ENCODE data around the gene ANKDD1B.
"Not testable (repeated sequence)": the region's sequence is repeated elsewhere in the genome, so short reads cannot be mapped to it uniquely, and the experiment has no call there.

Gene ANKDD1B

GRCh38 chr5:75611311-75612225 is at the start of gene ANKDD1B:
Gene ANKDD1B (plus strand): TSS chr5:75611453. CDS start chr5:75611635, 182 bp downstream.
- DNase-seq (ENCODE audit: low read depth in 1 of 2, low spot score in 1 of 2): no peak

- DNase-seq (ENCODE audit: low read depth in 1 of 2, low spot score in 1 of 2): not testable (repeated sequence)
Measured at GRCh38 chr5:75565991-75566709, 45.1 kb upstream of the ANKDD1B start.

GRCh38 chr5:75566710-75567309 is 44.4 kb upstream of the ANKDD1B start:
- peak in 1 of 2 donors; percentile 70 for DNase-seq (ENCODE audit: low read depth in 1 of 2, low spot score in 1 of 2)

GRCh38 chr5:75567710-75568109 is 43.5 kb upstream of the ANKDD1B start:
- DNase-seq (ENCODE audit: low read depth in 1 of 2, low spot score in 1 of 2): no peak

GRCh38 chr5:75568202-75568601 is 43.1 kb upstream of the ANKDD1B start:
- DNase-seq (ENCODE audit: low read depth in 1 of 2, low spot score in 1 of 2): no peak

- no peak for DNase-seq (ENCODE audit: low read depth in 1 of 2, low spot score in 1 of 2)
Measured at GRCh38 chr5:75571547-75571946, 39.7 kb upstream of the ANKDD1B start.

- DNase-seq (ENCODE audit: low read depth in 1 of 2, low spot score in 1 of 2): no peak
Measured at GRCh38 chr5:75574791-75575190, 36.5 kb upstream of the ANKDD1B start.

- DNase-seq (ENCODE audit: low read depth in 1 of 2, low spot score in 1 of 2): not testable (repeated sequence)
Measured at GRCh38 chr5:75578280-75578679, 33.0 kb upstream of the ANKDD1B start.

- no peak for DNase-seq (ENCODE audit: low read depth in 1 of 2, low spot score in 1 of 2)
Measured at GRCh38 chr5:75584641-75585040, 26.6 kb upstream of the ANKDD1B start.

GRCh38 chr5:75588666-75589065 is 22.6 kb upstream of the ANKDD1B start:
- no peak for DNase-seq (ENCODE audit: low read depth in 1 of 2, low spot score in 1 of 2)

- DNase-seq (ENCODE audit: low read depth in 1 of 2, low spot score in 1 of 2): no peak
Measured at GRCh38 chr5:75600535-75600934, 10.7 kb upstream of the ANKDD1B start.

GRCh38 chr5:75601567-75601966 is 9.7 kb upstream of the ANKDD1B start:
- DNase-seq (ENCODE audit: low read depth in 1 of 2, low spot score in 1 of 2): no peak

GRCh38 chr5:75601996-75602395 is 9.3 kb upstream of the ANKDD1B start:
- no peak for DNase-seq (ENCODE audit: low read depth in 1 of 2, low spot score in 1 of 2)

GRCh38 chr5:75603371-75603770 is 7.9 kb upstream of the ANKDD1B start:
- DNase-seq (ENCODE audit: low read depth in 1 of 2, low spot score in 1 of 2): no peak

- no peak for DNase-seq (ENCODE audit: low read depth in 1 of 2, low spot score in 1 of 2)
Measured at GRCh38 chr5:75603821-75604220, 7.4 kb upstream of the ANKDD1B start.

GRCh38 chr5:75607341-75607740 is 3.9 kb upstream of the ANKDD1B start:
- DNase-seq (ENCODE audit: low read depth in 1 of 2, low spot score in 1 of 2): not testable (repeated sequence)

- no peak for DNase-seq (ENCODE audit: low read depth in 1 of 2, low spot score in 1 of 2)
Measured at GRCh38 chr5:75608870-75609269, 2.4 kb upstream of the ANKDD1B start.

- no peak for DNase-seq (ENCODE audit: low read depth in 1 of 2, low spot score in 1 of 2)
Measured at GRCh38 chr5:75610201-75610600, 1.1 kb upstream of the ANKDD1B start.

- DNase-seq (ENCODE audit: low read depth in 1 of 2, low spot score in 1 of 2): not testable (repeated sequence)
Measured at GRCh38 chr5:75610859-75611310, 368 bp upstream of the ANKDD1B start.

- no peak for DNase-seq (ENCODE audit: low read depth in 1 of 2, low spot score in 1 of 2)
Measured at GRCh38 chr5:75612226-75612569, 945 bp downstream of the ANKDD1B start.

- no peak for DNase-seq (ENCODE audit: low read depth in 1 of 2, low spot score in 1 of 2)
Measured at GRCh38 chr5:75612901-75613300, 1.6 kb downstream of the ANKDD1B start.

- DNase-seq (ENCODE audit: low read depth in 1 of 2, low spot score in 1 of 2): no peak
Measured at GRCh38 chr5:75614176-75614575, 2.9 kb downstream of the ANKDD1B start.

Measured in activated CD4-positive, alpha-beta T cell treated with anti-CD3 and anti-CD28 coated beads, Interleukin-2, amount 50 U/mL, for 24 hours (primary cell).